HG03097 (cell line): ENCODE results near the gene GALE.
A peak's percentile ranks its signal among the peaks of the same experiment; 100 is the strongest.
"Not testable (repeated sequence)": the region's sequence is repeated elsewhere in the genome, so short reads cannot be mapped to it uniquely, and the experiment has no call there.

Experiments
- ATAC-seq: cut with Tn5 transposase; IDR thresholded peaks from one replicate; pipeline ENCODE4 v1.9.1; 2021; ENCODE audit not compliant: unreplicated experiment, low FRiP score

The GALE gene

GRCh38 chr1:23810818-23811540 lies 10.4 kb upstream of the GALE start:
- no peak for ATAC-seq

DNA sequence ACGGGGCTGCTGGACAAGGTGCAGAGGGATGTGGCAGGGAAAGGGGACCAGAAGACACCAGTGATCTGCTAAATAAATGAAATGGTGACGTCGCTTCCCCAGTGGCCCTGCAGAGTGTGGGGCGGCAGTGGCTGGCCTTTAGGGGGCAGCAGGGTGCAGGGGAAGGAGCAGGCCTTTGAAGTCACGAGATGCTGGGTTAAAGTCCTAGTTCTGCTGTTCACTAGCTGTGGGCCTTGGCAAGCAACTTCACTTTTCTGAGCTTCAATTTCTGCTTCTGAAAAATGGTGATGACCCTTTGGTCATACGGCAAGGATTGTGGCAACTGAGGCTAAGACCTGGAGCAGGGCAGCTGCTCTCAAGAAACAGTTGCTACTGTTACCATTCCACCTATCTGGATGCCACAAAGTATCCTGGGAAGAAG lies 9.2 kb upstream of the GALE start:
- ATAC-seq, result no peak

DNA sequence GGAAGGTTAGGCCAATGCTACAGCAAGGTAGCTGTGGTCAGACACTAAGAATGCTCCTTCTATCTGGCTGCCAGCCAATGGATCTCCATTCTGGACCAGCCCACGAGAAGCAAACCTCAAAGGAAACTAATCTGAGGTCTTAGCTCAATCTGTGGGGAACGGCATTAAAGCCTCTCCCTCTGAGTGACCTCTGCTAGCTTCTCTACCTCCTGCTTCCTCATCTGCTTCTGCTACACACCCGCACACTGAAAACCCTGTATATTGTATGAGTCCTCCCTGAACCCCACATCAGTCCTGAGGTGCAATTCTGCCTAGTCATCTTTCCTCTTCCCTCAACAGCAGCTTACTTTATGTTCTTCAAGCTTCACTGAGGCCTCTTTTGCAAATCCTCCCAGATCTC lies 6.9 kb upstream of the GALE start:
- no peak for ATAC-seq

GRCh38 chr1:23806280-23806679 lies 5.7 kb upstream of the GALE start:
- no peak for ATAC-seq

GRCh38 chr1:23805025-23805424 lies 4.5 kb upstream of the GALE start:
- no peak for ATAC-seq

DNA sequence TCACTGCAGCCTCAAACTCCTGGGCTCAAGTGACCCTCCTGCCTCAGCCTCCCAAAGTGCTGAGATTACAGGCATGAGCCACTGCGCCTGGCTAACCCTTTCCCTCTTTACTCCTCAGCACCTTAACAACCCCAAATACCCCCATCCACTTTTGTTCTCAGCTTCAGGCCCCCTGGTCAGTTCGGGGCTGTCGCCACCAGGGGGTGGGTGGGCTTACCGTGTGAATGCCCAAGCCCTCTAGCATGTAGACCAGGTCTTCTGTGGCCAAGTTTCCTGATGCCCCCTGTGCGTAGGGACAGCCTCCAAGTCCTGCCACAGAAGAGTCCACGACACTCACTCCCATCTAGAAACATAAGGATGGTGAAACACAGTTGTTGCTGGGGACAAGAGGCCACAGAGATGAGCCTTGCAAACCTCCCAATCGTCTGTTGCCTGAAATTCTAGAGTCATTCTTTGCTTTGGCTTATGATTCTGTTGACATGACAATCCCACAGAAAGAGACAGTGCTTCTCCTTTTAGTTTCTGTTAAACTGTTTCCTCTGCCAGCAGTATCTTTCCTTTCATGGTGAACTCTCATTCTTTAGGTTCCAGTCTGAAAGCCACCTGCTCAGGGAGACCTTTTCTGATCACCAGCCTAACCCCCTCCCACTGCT lies 3.8 kb upstream of the GALE start:
- ATAC-seq, result no peak

DNA sequence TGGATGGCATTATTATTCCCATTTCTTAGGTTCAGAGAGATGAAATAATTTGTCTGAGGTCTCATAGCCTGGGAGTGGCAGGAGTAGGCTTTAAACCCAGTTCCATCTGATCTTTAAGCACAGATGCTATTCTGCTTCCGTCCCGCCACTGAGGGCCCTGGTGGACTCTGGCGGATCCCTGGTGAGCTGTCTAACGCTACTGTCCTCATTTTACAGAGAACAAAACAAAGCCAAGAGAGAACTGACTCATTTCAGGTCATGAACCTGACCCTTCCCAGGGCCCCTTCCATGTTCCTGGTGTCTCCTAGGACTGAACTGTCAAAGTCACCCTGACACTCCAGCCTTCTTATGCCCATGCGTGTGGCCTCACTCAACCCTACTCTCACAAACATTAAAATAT lies 3.1 kb upstream of the GALE start:
- no peak for ATAC-seq

GRCh38 chr1:23802809-23803342 lies 2.3 kb upstream of the GALE start:
- not testable (repeated sequence) for ATAC-seq

- no peak for ATAC-seq
These were observed 1.3 kb upstream of the GALE start for GRCh38 chr1:23801876-23802275.

DNA sequence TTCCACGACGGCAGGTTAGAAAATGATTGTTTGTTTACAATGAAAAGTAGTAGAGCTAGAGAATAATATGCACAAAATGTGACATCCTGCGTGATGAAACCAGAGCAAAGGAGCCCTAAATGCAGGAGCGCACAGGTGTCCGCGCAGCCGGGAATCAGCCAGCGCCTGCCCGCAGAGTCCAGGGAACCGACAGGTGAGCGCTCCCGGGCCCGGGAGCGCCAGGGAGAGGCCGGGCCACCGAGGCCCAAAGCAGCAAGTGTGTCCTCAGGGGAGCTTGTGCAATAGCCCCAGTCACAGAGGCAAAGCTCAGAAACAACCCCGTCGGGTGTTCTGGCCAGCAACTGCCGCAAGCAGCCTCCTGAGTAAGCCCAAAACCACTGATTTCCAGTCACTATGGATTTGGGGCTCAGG lies 789 bp upstream of the GALE start:
- no peak for ATAC-seq

GRCh38 chr1:23799570-23800399 lies 769 bp downstream of the GALE start:
- peak; percentile 4 for ATAC-seq

DNA sequence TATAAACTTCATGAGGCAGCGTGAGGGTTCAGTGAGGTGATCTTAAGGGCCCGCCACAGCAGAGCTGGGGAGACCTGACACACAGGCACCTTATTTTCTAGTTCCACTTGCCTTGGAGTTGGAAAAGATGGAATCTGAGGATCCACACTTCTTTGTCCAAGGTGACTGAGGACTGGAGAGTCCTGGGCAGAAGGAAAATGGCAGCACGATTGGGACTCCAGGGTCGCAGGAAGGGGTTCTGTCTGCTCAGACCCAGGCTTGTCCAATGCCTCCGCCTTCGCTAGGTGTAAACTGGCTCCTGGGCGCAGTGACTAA lies 1.3 kb downstream of the GALE start:
- ATAC-seq, result no peak

DNA sequence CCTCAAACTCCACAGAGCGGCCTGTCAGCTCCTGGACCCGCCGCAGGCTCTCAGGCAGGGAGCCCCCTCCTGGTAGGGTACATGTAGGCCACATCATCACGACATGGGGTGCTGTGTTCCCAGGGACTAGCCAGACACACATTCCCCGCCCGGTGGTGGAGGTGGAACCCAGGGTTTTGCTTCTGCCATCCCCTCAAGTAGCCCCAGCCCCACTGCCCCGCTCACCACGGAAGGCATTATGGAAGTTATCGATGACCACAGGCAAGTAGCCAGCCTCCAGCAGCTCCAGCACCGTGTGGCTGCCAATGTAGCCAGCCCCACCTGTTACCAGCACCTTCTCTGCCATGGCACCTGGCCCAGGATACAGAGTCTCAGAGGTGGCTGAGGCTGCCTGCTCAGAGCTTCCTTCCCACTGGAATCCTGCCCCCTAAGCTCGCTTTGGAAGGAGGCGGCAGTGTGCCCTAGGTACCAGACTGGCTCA lies 1.9 kb downstream of the GALE start:
- no peak for ATAC-seq

DNA sequence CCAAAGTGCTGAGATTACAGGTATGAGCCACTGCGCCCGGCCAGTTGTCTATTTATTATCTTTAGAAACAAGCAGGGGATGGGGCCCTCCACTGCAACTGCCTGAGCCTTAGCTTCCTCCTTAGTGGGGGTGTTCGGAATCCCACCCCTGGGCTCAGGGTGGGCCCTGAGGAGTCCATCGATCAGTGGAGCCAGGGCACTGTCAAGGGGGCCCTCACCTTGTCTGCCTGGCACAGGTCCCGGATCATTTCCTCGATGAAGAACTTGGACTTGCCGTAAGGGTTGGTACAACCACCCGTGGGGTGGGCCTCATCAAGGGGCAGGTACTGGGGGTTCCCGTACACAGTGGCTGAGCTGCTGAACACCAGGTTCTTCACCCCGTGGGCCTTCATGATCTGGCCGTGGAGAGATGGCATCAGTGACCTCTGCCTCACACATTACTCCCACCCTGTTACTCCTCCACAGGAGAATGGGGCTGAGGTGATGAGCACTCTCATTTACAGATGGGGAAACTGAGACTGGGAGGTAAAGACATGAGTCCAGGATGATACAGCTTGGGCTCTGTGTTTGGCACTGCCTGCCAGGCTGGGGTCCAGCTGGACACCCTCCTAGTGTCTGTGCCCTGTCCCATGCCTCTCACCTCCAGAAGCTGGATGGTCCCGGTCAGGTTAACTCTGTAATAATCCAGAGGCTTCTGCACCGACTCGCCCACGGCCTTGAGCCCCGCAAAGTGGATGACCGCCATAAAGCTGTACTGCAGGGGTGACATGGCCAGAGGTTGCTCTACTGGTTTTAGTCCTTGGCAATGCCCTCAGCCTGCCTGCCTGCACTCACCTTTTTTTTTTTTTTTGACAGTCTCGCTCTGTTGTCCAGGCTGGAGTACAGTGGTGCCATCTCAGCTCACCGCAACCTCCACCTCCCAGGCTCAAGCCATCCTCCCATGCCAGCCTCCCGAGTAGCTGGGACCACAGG lies 2.8 kb downstream of the GALE start:
- ATAC-seq, result no peak

DNA sequence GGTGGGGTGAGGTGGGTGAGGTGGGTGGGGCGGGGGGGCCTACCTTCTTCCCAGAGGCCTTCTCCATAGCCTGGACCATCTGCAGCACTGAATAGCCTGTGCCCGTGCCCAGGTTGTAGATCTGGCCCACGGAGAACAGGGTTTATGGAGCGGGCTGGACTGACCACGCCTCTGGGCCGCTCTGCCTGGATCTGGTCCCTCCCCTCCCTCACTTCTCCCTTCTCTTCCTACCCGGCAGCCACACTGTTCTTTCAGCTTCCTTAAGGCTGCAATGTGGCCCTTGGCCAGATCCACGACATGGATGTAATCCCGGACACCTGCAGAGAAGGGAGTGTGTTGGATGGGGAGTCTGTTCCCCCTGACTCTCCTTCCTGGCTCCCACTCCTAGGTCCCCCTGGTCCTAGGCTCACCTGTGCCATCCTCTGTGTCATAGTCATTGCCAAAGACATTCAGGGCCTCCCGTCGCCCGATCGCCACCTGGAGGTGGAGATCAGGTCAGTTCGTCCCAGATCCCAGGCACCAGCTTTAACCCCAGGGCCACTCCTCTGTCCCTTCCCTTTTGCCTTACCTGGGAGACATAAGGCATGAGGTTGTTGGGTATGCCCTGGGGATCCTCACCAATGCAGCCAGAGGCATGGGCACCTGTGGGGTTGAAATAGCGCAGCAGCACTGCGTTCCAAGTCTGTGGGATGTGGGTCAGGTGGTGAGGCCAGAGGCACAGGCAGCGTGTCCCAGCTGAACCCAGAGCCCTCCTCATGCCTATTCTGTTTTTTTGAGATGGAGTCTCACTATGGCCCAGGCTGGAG lies 3.9 kb downstream of the GALE start:
- ATAC-seq, result no peak

GRCh38 chr1:23795676-23796465 lies 4.7 kb downstream of the GALE start:
- ATAC-seq, result no peak

- not testable (repeated sequence) for ATAC-seq
These were observed 5.8 kb downstream of the GALE start for GRCh38 chr1:23794732-23795182.
